ENCODE data around the gene CPVL. TPM values are rescaled to one million over a fixed set of nuclear protein-coding genes. Genes with fewer than 3 reads are reported as not detected.

The CPVL gene
- total and polyA plus RNA-seq, 7 experiments from 2014 or later: 0.32 to 88.3 (median 3.0) TPM

DNA sequence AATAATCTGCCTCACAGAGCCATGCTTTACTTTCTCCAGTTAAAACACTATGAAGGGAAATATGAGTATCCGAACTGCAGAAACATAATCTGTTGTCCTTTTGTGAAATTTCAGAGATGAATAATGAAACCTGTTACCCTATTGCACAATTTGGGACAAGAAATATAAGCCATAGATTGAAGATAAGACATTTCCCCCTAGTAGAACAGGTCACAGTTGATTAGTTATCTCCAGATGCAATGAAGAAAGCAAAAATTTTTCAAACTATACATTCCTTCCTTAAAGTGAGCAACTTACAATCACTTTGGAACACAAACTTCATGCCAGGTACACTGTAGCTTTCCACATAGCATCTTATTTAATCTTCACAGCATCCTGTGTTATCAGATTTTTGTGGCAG is 46.0 kb upstream of the CPVL start:
- no peak overlapping the region for H3K27ac ChIP-seq (ENCODE audit: low read depth, low read length)
- no peak overlapping the region for H3K4me3 ChIP-seq (ENCODE audit: low read length)
- peaks cover 0 to 19% of the 10 kb centered on the region in 2 donors for H3K4me1 ChIP-seq (ENCODE audit: control insufficient read depth in 2 of 2, insufficient read depth in 2 of 2, low read length in 2 of 2)
- H3K36me3 ChIP-seq (ENCODE audit: control insufficient read depth in 2 of 3, insufficient read depth in 3 of 3, low read length in 3 of 3): no peaks in the 10 kb centered on the region
- Mint-ChIP-seq H3K4me1 (peaks cover 9 to 31% (median 17%) of the 10 kb centered on the region in 7 donors), H3K4me3 (peak overlapping the region in 2 of 10 donors; percentile 6 to 83), H3K36me3 (no peaks in the 10 kb centered on the region), H3K27ac (no peak overlapping the region), H3K9me3 (no peaks in the 10 kb centered on the region), H3K27me3 (peaks cover 44 to 76% (median 46%) of the 10 kb centered on the region in 5 donors)
- DNase-seq (no peak), ATAC-seq (no peak)
- intact Hi-C loops (cut with micrococcal nuclease): loop anchor here (5.0 to 10.0 kb wide), 3 partner anchors 142 to 270 kb away; no protein-coding TSS in a partner anchor
- ChIA-PET POLR2A (interaction anchor here (0.7 kb wide), 1 partner anchor 41 kb away, joined by 3 read pairs; no protein-coding TSS in a partner anchor), CTCF (no interaction called here)
- H3K9me3 ChIP-seq (ENCODE audit: control insufficient read depth in 2 of 3, low read length in 3 of 3): no peaks in the 10 kb centered on the region
- H3K27me3 ChIP-seq (ENCODE audit: control insufficient read depth in 2 of 2, insufficient read depth in 2 of 2, low read length in 2 of 2): no peaks in the 10 kb centered on the region

- POLR2A ChIA-PET: no interaction called here
- Histone ChIP-seq H3K27me3 (ENCODE audit: control insufficient read depth in 2 of 2, insufficient read depth in 2 of 2, low read length in 2 of 2) (no peaks in the 10 kb centered on the region), H3K4me1 (ENCODE audit: control insufficient read depth in 2 of 2, insufficient read depth in 2 of 2, low read length in 2 of 2) (peaks cover 0 to under 1% of the 10 kb centered on the region in 2 donors), H3K27ac (ENCODE audit: low read depth, low read length) (no peak overlapping the region), H3K36me3 (ENCODE audit: control insufficient read depth in 2 of 3, insufficient read depth in 3 of 3, low read length in 3 of 3) (no peaks in the 10 kb centered on the region), H3K9me3 (ENCODE audit: control insufficient read depth in 2 of 3, low read length in 3 of 3) (no peaks in the 10 kb centered on the region), H3K4me3 (ENCODE audit: low read length) (no peak overlapping the region)
- H3K36me3 Mint-ChIP-seq: no peaks in the 10 kb centered on the region
- CTCF ChIA-PET: interaction anchor here (0.6 to 3.3 kb wide), 3 partner anchors 8 to 218 kb away, joined by 3 to 34 read pairs (median 3); no protein-coding TSS in a partner anchor
- DNase-seq: no peak
- peaks cover 29 to 62% (median 55%) of the 10 kb centered on the region in 5 donors for H3K27me3 Mint-ChIP-seq
- ATAC-seq: no peak
- H3K27ac Mint-ChIP-seq: no peak overlapping the region
- no peaks in the 10 kb centered on the region for H3K9me3 Mint-ChIP-seq
- H3K4me3 Mint-ChIP-seq: no peak overlapping the region
- peaks cover 4 to 18% (median 6%) of the 10 kb centered on the region in 7 donors for H3K4me1 Mint-ChIP-seq
- intact Hi-C loops (cut with micrococcal nuclease): loop anchor here (5.0 to 10.0 kb wide), 3 partner anchors 144 to 268 kb away; no protein-coding TSS in a partner anchor
These were observed 44.2 kb upstream of the CPVL start for GRCh38 chr7:29190349-29191045.

DNA sequence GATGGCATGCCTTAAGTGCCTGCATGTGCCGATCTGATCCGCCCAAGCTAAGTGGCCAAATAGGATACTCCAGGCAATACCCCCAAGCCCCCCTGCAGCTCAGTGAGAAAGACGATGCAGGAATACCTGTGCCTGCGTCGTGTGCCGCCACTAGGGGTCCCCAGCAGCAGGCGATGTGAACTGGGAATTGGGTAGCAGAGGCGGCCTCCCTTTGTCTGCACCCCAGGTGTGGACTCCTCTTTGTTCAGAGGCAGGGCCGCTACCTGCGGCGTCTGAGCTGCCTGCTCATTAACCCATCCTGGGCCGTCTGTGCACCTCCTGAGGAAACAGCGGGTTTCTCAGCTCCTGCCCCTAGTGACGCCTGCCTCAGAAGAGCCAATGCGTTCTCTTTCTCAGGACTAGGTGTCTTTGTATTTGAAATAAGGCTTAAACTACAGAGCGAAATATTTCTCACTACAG is 43.4 kb upstream of the CPVL start:
- no peak overlapping the region for H3K4me3 ChIP-seq (ENCODE audit: low read length)
- Mint-ChIP-seq H3K36me3 (no peaks in the 10 kb centered on the region), H3K4me3 (no peak overlapping the region), H3K27ac (no peak overlapping the region), H3K4me1 (peaks cover 0 to 13% (median 0%) of the 10 kb centered on the region in 7 donors), H3K9me3 (no peaks in the 10 kb centered on the region), H3K27me3 (peaks cover 25 to 58% (median 53%) of the 10 kb centered on the region in 5 donors)
- intact Hi-C loops (cut with micrococcal nuclease): loop anchor here (1.0 to 10.0 kb wide), 5 partner anchors 145 to 267 kb away; no protein-coding TSS in a partner anchor
- H3K27me3 ChIP-seq (ENCODE audit: control insufficient read depth in 2 of 2, insufficient read depth in 2 of 2, low read length in 2 of 2): no peaks in the 10 kb centered on the region
- H3K36me3 ChIP-seq (ENCODE audit: control insufficient read depth in 2 of 3, insufficient read depth in 3 of 3, low read length in 3 of 3): no peaks in the 10 kb centered on the region
- POLR2A ChIA-PET: no interaction called here
- H3K9me3 ChIP-seq (ENCODE audit: control insufficient read depth in 2 of 3, low read length in 3 of 3): no peaks in the 10 kb centered on the region
- H3K27ac ChIP-seq (ENCODE audit: low read depth, low read length): no peak overlapping the region
- ATAC-seq (peak; percentile 71), DNase-seq (peak in 7 of 9 donors; percentile 9 to 50 (median 23))
- CTCF ChIA-PET: interaction anchor here (0.6 to 3.3 kb wide), 4 partner anchors 8 to 219 kb away, joined by 3 to 34 read pairs (median 4); no protein-coding TSS in a partner anchor
- H3K4me1 ChIP-seq (ENCODE audit: control insufficient read depth in 2 of 2, insufficient read depth in 2 of 2, low read length in 2 of 2): no peaks in the 10 kb centered on the region

- DNase-seq: no peak
These were observed 39.3 kb upstream of the CPVL start for GRCh38 chr7:29185613-29186012.

DNA sequence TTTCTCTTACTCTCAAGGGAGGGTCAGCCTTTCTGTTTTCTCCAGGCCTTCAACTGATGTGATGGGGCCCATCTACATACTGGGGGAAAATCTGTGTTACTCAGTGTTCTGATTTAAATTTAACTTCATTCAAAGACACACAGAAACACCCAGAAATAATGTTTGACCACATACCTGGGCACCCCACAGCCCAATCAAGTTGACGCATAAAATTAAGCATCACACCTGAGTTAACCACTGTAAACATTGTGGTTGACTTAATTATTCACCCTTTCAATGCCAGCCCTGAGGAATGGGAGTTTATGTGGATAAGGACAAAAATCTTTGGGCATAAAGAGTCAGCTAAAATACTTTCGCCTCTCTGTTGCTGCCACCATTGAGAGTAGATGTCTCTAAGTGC is 38.3 kb upstream of the CPVL start:
- H3K27me3 Mint-ChIP-seq: peaks cover 0 to 29% (median 14%) of the 10 kb centered on the region in 5 donors
- Histone ChIP-seq H3K27me3 (ENCODE audit: control insufficient read depth in 2 of 2, insufficient read depth in 2 of 2, low read length in 2 of 2) (no peaks in the 10 kb centered on the region), H3K36me3 (ENCODE audit: control insufficient read depth in 2 of 3, insufficient read depth in 3 of 3, low read length in 3 of 3) (no peaks in the 10 kb centered on the region), H3K4me1 (ENCODE audit: control insufficient read depth in 2 of 2, insufficient read depth in 2 of 2, low read length in 2 of 2) (no peaks in the 10 kb centered on the region), H3K9me3 (ENCODE audit: control insufficient read depth in 2 of 3, low read length in 3 of 3) (no peaks in the 10 kb centered on the region), H3K4me3 (ENCODE audit: low read length) (no peak overlapping the region), H3K27ac (ENCODE audit: low read depth, low read length) (no peak overlapping the region)
- H3K36me3 Mint-ChIP-seq: no peaks in the 10 kb centered on the region
- POLR2A ChIA-PET: no interaction called here
- peaks cover 0 to 1% (median 0%) of the 10 kb centered on the region in 7 donors for H3K4me1 Mint-ChIP-seq
- H3K4me3 Mint-ChIP-seq: no peak overlapping the region
- no peaks in the 10 kb centered on the region for H3K9me3 Mint-ChIP-seq
- no peak for DNase-seq
- no peak overlapping the region for H3K27ac Mint-ChIP-seq
- no peak for ATAC-seq
- CTCF ChIA-PET: no interaction called here
- intact Hi-C loops (cut with micrococcal nuclease): no loop called here

More at GRCh38 chr7:29185613-29186012, 39.3 kb upstream of the CPVL start:
- Histone ChIP-seq H3K9me3 (ENCODE audit: control insufficient read depth in 2 of 3, low read length in 3 of 3) (no peaks in the 10 kb centered on the region), H3K4me3 (ENCODE audit: low read length) (no peak overlapping the region), H3K4me1 (ENCODE audit: control insufficient read depth in 2 of 2, insufficient read depth in 2 of 2, low read length in 2 of 2) (no peaks in the 10 kb centered on the region), H3K36me3 (ENCODE audit: control insufficient read depth in 2 of 3, insufficient read depth in 3 of 3, low read length in 3 of 3) (no peaks in the 10 kb centered on the region), H3K27me3 (ENCODE audit: control insufficient read depth in 2 of 2, insufficient read depth in 2 of 2, low read length in 2 of 2) (no peaks in the 10 kb centered on the region), H3K27ac (ENCODE audit: low read depth, low read length) (no peak overlapping the region)
- POLR2A ChIA-PET: no interaction called here
- CTCF ChIA-PET: no interaction called here
- intact Hi-C loops (cut with micrococcal nuclease): no loop called here
- Mint-ChIP-seq H3K4me1 (peaks cover 0 to 4% (median 0%) of the 10 kb centered on the region in 7 donors), H3K36me3 (no peaks in the 10 kb centered on the region), H3K4me3 (no peak overlapping the region), H3K9me3 (no peaks in the 10 kb centered on the region), H3K27me3 (peaks cover 0 to 37% (median 24%) of the 10 kb centered on the region in 5 donors), H3K27ac (no peak overlapping the region)
- ATAC-seq: no peak

DNA sequence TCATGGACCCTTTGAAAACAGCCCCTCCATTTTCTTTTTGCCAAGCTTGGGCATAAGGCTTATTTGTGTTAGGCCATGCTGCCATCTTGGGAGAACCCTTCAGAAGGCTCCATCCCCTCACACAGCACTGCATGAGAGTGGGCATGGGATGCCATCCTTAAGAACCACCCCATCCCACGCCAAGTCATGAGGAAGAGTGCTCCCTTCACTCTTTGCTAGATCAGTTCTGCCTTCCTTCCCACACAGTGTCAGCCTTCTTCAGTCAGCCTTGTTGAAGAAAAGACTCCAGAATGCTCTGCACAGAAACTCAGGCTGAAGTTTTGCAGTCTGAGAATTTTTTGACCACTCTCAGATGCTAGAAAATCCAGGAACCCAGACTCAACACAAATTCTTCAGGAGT is 32.8 kb upstream of the CPVL start:
- Histone ChIP-seq H3K27ac (ENCODE audit: low read depth, low read length) (no peak overlapping the region), H3K4me1 (ENCODE audit: control insufficient read depth in 2 of 2, insufficient read depth in 2 of 2, low read length in 2 of 2) (no peaks in the 10 kb centered on the region), H3K27me3 (ENCODE audit: control insufficient read depth in 2 of 2, insufficient read depth in 2 of 2, low read length in 2 of 2) (no peaks in the 10 kb centered on the region), H3K4me3 (ENCODE audit: low read length) (no peak overlapping the region), H3K36me3 (ENCODE audit: control insufficient read depth in 2 of 3, insufficient read depth in 3 of 3, low read length in 3 of 3) (no peaks in the 10 kb centered on the region), H3K9me3 (ENCODE audit: control insufficient read depth in 2 of 3, low read length in 3 of 3) (no peaks in the 10 kb centered on the region)
- no peak for ATAC-seq
- ChIA-PET POLR2A (no interaction called here), CTCF (no interaction called here)
- peaks cover 0 to 12% (median 4%) of the 10 kb centered on the region in 5 donors for H3K27me3 Mint-ChIP-seq
- H3K36me3 Mint-ChIP-seq: no peaks in the 10 kb centered on the region
- intact Hi-C loops (cut with micrococcal nuclease): no loop called here
- peaks cover 0 to 8% (median 5%) of the 10 kb centered on the region in 7 donors for H3K4me1 Mint-ChIP-seq
- no peak overlapping the region for H3K4me3 Mint-ChIP-seq
- no peak overlapping the region for H3K27ac Mint-ChIP-seq
- DNase-seq: no peak
- H3K9me3 Mint-ChIP-seq: peaks cover 0 to 2% (median 0%) of the 10 kb centered on the region in 11 donors

Measured in naive thymus-derived CD4-positive, alpha-beta T cell (primary cell).